Liver (tissue), 9 donors: ENCODE results near the gene ZBTB11. TPM values are rescaled to one million over a fixed set of nuclear protein-coding genes. Genes with fewer than 3 reads are reported as not detected.

Source experiments
- DNase-seq: peaks from one replicate; pipeline ENCODE4 v3.0.0-alpha.2; 2017; ENCODE audit warnings: low spot score
- H3K27ac ChIP-seq, 2 donors: one replicate each; pipeline ENCODE4 v1.7.0; 2013; ENCODE audit warnings: inconsistent platforms in 2 of 2, low read length in 2 of 2, control low read depth in 1 of 2, low read depth in 1 of 2, mild to moderate bottlenecking in 1 of 2
- H3K27me3 ChIP-seq, 4 donors: one replicate each; pipeline versions ENCODE4 v1.6.1 to v1.7.0; 2013; ENCODE audit warnings: low read length in 3 of 4, inconsistent platforms in 1 of 4, mild to moderate bottlenecking in 1 of 4, moderate library complexity in 1 of 4; ENCODE audit not compliant: control insufficient read depth in 4 of 4, insufficient read depth in 4 of 4
- H3K36me3 ChIP-seq, 4 donors: one replicate each; pipeline versions ENCODE4 v1.6.1 to v1.7.0; 2013; ENCODE audit warnings: low read length in 3 of 4, mild to moderate bottlenecking in 3 of 4, low read depth in 1 of 4, moderate library complexity in 1 of 4; ENCODE audit not compliant: control insufficient read depth in 4 of 4, insufficient read depth in 3 of 4
- H3K4me1 ChIP-seq, 4 donors: one replicate each; pipeline versions ENCODE4 v1.6.1 to v1.7.0; 2013; ENCODE audit warnings: low read length in 3 of 4, mild to moderate bottlenecking in 3 of 4, moderate library complexity in 1 of 4; ENCODE audit not compliant: control insufficient read depth in 4 of 4, insufficient read depth in 4 of 4
- H3K4me3 ChIP-seq, 3 donors: one replicate each; pipeline versions ENCODE4 v1.6.1 to v1.7.0; 2013; ENCODE audit warnings: low read length in 3 of 3, control low read depth in 1 of 3, low read depth in 1 of 3, mild to moderate bottlenecking in 1 of 3
- H3K9ac ChIP-seq, 2 donors: one replicate each; pipeline ENCODE4 v1.7.0; 2013; ENCODE audit warnings: low read length in 2 of 2, mild to moderate bottlenecking in 2 of 2, moderate library complexity in 2 of 2, control low read depth in 1 of 2, low read depth in 1 of 2
- H3K9me3 ChIP-seq, 4 donors: one replicate each; pipeline versions ENCODE4 v1.6.1 to v1.7.0; 2013; ENCODE audit warnings: low read length in 3 of 4; ENCODE audit not compliant: control insufficient read depth in 4 of 4
- CTCF ChIP-seq: fragments of 150-350 bp; IDR thresholded peaks from 2 replicates; pipeline ENCODE4 v1.5.1; 2017; ENCODE audit warnings: improper control_type of control experiment, low read depth, low read length; ENCODE audit not compliant: missing input control
- EGR1 ChIP-seq, 2 donors: IDR thresholded peaks; 2 replicates each; pipeline ENCODE4 v1.6.1; 2016 to 2018; ENCODE audit warnings: antibody characterized with exemption in 2 of 2, low read depth in 2 of 2
- FOXA1 ChIP-seq: IDR thresholded peaks from 2 replicates; pipeline ENCODE4 v1.6.1; 2016; ENCODE audit warnings: antibody characterized with exemption
- FOXA2 ChIP-seq: IDR thresholded peaks from 2 replicates; pipeline ENCODE4 v1.6.1; 2016; ENCODE audit warnings: antibody characterized with exemption
- GABPA ChIP-seq, 2 donors: IDR thresholded peaks in 1 of 2; conservative IDR thresholded peaks in 1 of 2; 2 replicates each; pipeline ENCODE4 v1.6.1; 2016; ENCODE audit warnings: antibody characterized with exemption in 2 of 2, mild to moderate bottlenecking in 1 of 2, moderate library complexity in 1 of 2
- HNF4A ChIP-seq, 2 donors: conservative IDR thresholded peaks; 2 replicates each; pipeline ENCODE4 v1.6.1; 2016; ENCODE audit warnings: antibody characterized with exemption in 2 of 2, mild to moderate bottlenecking in 2 of 2
- HNF4G ChIP-seq: IDR thresholded peaks from 2 replicates; pipeline ENCODE4 v1.6.1; 2016; ENCODE audit warnings: antibody characterized with exemption
- MAX ChIP-seq: IDR thresholded peaks from 2 replicates; pipeline ENCODE4 v1.6.1; 2016; ENCODE audit warnings: antibody characterized with exemption
- NR2F2 ChIP-seq: IDR thresholded peaks from 2 replicates; pipeline ENCODE4 v1.6.1; 2016; ENCODE audit warnings: antibody characterized with exemption
- RAD21 ChIP-seq, 2 donors: IDR thresholded peaks; 2 replicates each; pipeline ENCODE4 v1.6.1; 2016; ENCODE audit warnings: antibody characterized with exemption in 2 of 2, mild to moderate bottlenecking in 2 of 2
- REST ChIP-seq: IDR thresholded peaks from 2 replicates; pipeline ENCODE4 v1.6.1; 2016; ENCODE audit warnings: antibody characterized with exemption, mild to moderate bottlenecking
- SP1 ChIP-seq: IDR thresholded peaks from 2 replicates; pipeline ENCODE4 v1.6.1; 2018; ENCODE audit warnings: antibody characterized with exemption, mild to moderate bottlenecking
- TAF1 ChIP-seq: conservative IDR thresholded peaks from 2 replicates; pipeline ENCODE4 v1.6.1; 2016; ENCODE audit warnings: antibody characterized with exemption, mild to moderate bottlenecking
- YY1 ChIP-seq: IDR thresholded peaks from 2 replicates; pipeline ENCODE4 v1.6.1; 2016; ENCODE audit warnings: antibody characterized with exemption, mild to moderate bottlenecking
- ZBTB33 ChIP-seq: IDR thresholded peaks from 2 replicates; pipeline ENCODE4 v1.6.1; 2016; ENCODE audit warnings: antibody characterized with exemption
- WGBS: extraction: QIAGEN DNeasy Blood & Tissue Kit; methylation state at CpG from one replicate; pipeline ENCODE4 v1.1.7; 2013; 5-methylcytosine and 5-hydroxymethylcytosine counted together
- polyA plus RNA-seq, 2 donors: library from polyadenylated mRNA; stranded (reverse) in 1 of 2; unstranded in 1 of 2; fragments of 200-250 nt in 1 of 2; fragments of >200 nt in 1 of 2; fragmentation: Nextera tagmentation in 1 of 2; extraction: Ambion mirVana in 1 of 2; gene quantifications; one replicate each; pipeline versions ENCODE4 v1.2.1 to v1.2.3, GENCODE V29; 2013 to 2015
- total RNA-seq, 2 donors: library from RNA; depleted of rRNA; stranded (reverse); fragments of >200 nt; gene quantifications; one replicate each; pipeline ENCODE4 v1.2.3, GENCODE V29; 2014
- TF ChIP-seq, protein P1 (sequence below): IDR thresholded peaks from 2 replicates; pipeline ENCODE4 v1.6.1; 2016; ENCODE audit warnings: antibody characterized with exemption
- donor health status: healthy.
- donor health status: healthy.
- donor health status: healthy.
- donor health status: healthy.
- donor health status: healthy.

Gene ZBTB11
- total and polyA plus RNA-seq, 4 donors, result 3.8 to 18.7 (median 9.2) TPM

GRCh38 chr3:101675709-101676215 is 1.2 kb downstream of the ZBTB11 start:
- 13% methylated on average over 27 of the region's 27 CpGs for WGBS
- H3K36me3 ChIP-seq, result peaks cover 3 to 15% (median 12%) of the 10 kb centered on the region in 4 donors
- H3K4me3 ChIP-seq, result peak overlapping the region; percentile 92 to 98 (median 98)
- H3K4me1 ChIP-seq, result peaks cover 4 to 23% (median 14%) of the 10 kb centered on the region in 4 donors
- no peaks in the 10 kb centered on the region for H3K27me3 ChIP-seq
- no peak for DNase-seq
- no peaks in the 10 kb centered on the region for H3K9me3 ChIP-seq
- TF ChIP-seq CTCF, result no peak
- no peak for TF ChIP-seq HNF4A (conservative IDR thresholded peaks at IDR 0.05)
- TF ChIP-seq GABPA (IDR thresholded peaks at IDR 0.05 in 1 of 2, conservative IDR thresholded peaks at IDR 0.05 in 1 of 2), result no peak
- TF ChIP-seq, protein P1, sequence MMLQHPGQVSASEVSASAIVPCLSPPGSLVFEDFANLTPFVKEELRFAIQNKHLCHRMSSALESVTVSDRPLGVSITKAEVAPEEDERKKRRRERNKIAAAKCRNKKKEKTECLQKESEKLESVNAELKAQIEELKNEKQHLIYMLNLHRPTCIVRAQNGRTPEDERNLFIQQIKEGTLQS, result no peak
- TF ChIP-seq EGR1 (IDR thresholded peaks at IDR 0.05; ENCODE audit: low read depth in 2 of 2), result peak in 1 of 2 donors; percentile 61
- no peak for TF ChIP-seq TAF1
- no peak for TF ChIP-seq FOXA1
- peak overlapping the region; percentile 61 to 100 for H3K9ac ChIP-seq
- H3K27ac ChIP-seq, result peak overlapping the region; percentile 100

DNA sequence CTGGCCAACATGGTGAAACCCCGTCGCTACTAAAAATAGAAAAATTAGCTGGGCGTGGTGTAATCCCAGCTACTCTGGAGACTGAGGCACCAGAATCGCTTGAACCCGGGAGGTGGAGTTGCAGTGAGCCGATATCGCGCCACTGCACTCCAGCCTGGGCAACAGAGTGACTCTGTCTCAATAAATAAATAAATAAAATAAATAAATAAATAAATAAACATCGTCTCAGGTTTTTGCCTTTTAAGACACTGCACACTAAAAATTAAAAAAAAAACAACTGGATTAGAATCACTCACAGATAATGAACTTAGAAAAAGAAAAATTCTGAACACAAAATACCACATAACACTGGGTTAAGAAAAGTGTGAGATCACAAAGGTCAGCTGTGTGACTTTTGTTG is 2.4 kb downstream of the ZBTB11 start:
- Histone ChIP-seq H3K4me3 (no peak overlapping the region), H3K27ac (no peak overlapping the region), H3K9me3 (no peaks in the 10 kb centered on the region), H3K27me3 (no peaks in the 10 kb centered on the region), H3K36me3 (peaks cover 0 to 5% (median 4%) of the 10 kb centered on the region in 4 donors), H3K9ac (no peak overlapping the region), H3K4me1 (peaks cover 4 to 23% (median 14%) of the 10 kb centered on the region in 4 donors)
- 88% methylated on average over 9 of the region's 9 CpGs for WGBS
- TF ChIP-seq HNF4G (no peak), REST (no peak), NR2F2 (no peak)
- no peak for DNase-seq

GRCh38 chr3:101673953-101674352 is 3.0 kb downstream of the ZBTB11 start:
- H3K9me3 ChIP-seq, result no peaks in the 10 kb centered on the region
- H3K36me3 ChIP-seq, result peaks cover 3 to 7% (median 5%) of the 10 kb centered on the region in 4 donors
- no peak overlapping the region for H3K4me3 ChIP-seq
- TF ChIP-seq FOXA1 (no peak), RAD21 (IDR thresholded peaks at IDR 0.05) (no peak), ZBTB33 (no peak), YY1 (no peak), FOXA2 (no peak), SP1 (no peak), MAX (no peak), HNF4G (no peak)
- WGBS, result 96% methylated on average over 13 of the region's 13 CpGs
- H3K27me3 ChIP-seq, result no peaks in the 10 kb centered on the region
- no peak for DNase-seq
- no peak overlapping the region for H3K27ac ChIP-seq
- H3K9ac ChIP-seq, result no peak overlapping the region
- H3K4me1 ChIP-seq, result peaks cover 4 to 23% (median 14%) of the 10 kb centered on the region in 4 donors
